Forelimb muscle (tissue), 1 donor: Measurements from ENCODE around the gene TUBB2A. TPM values are rescaled to one million over a fixed set of nuclear protein-coding genes. Genes with fewer than 3 reads are reported as not detected.
"Not testable (repeated sequence)": the region's sequence is repeated elsewhere in the genome, so short reads cannot be mapped to it uniquely, and the experiment has no call there.

Experiments
- DNase-seq: peaks from one replicate; pipeline ENCODE4 v3.0.0-alpha.2; 2013; ENCODE audit warnings: low read depth
- polyA plus RNA-seq: library from polyadenylated mRNA; unstranded; fragments of 120-200 nt; gene quantifications from one replicate; pipeline ENCODE4 v1.2.1, GENCODE V29; 2013; ENCODE audit not compliant: insufficient read length

Gene TUBB2A
- polyA plus RNA-seq, 1 donor: 75.7 TPM

GRCh38 chr6:3155416-3155815, 1.9 kb downstream of the TUBB2A start:
- DNase-seq: not testable (repeated sequence)

DNA sequence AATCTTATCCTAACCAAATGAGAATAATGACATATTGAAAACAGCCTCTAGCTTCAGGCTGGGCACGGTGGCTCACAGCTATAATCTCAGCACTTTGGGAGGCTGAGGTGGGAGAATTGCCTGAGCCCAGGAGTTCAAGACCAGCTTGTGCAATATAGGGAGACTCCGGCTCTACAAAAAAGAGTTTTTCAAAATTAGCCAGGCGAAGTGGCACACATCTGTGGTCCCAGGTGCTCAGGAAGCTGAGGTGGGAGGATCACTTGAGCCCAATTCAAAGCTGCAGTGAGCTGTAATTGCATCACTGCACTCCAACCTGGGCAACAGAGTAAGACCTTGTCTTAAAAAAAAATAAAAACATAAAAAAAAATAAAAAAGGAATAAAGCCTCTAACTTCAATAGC, 4.7 kb downstream of the TUBB2A start:
- DNase-seq: no peak

DNA sequence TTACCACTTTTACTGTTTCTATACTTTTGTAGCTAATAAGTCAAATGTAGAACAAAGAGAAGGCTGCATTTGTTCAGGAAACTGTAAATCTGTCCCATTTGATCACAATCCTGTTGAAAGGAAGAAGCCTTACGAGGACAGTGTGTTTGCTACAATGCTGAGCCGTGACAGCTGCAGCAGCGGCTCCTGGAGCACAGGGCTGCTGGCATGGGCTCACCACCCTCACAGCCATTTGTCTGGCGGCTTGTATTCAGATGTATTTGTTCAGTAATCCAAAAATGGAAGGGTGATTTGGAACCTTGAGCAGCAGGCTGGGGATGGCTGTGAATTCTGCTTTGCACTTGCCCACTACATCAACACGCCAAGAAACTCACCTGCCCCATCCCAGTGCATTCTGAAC, 5.7 kb downstream of the TUBB2A start:
- DNase-seq: no peak

DNA sequence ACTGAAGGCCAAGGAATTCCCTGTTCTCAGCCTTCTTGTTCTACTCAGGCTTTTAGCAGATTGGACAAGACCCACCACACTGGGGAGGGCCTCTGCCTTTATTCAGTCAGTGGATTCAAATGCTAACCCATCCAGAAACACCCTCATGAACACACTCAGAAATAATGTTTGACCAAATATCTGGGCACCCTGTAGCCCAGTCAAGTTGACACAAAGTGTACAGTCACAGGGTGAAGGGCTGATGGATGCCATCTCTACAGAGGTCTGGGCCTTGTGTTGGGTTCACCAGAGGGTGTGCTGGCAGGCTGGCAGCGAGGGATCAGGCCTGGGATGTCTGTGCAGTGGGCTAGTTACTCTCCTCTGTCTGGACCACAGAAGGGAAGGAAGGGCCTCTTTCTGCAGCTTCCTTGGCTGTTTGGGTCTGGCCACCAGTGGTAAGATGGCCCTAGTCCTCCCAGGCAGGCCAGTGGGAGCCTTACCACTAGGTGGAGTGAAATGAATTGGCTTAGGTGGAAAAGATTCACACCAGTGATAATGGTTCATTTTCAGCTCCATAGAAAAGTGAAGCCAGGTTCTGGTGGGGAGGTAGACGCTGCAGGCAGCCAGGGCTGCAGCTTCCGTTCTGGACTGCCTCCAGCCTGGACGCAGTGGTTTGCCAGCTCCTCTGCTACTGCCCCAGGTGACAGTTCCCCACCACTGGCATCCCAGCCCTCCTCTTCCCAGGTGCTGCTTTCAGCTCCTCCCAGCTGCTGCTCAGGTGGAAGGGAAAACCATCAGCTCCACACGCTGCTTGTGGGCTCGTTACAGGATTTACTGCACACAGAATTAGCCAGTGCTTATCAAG, 9.2 kb downstream of the TUBB2A start:
- DNase-seq: no peak

- no peak for DNase-seq
Measured at GRCh38 chr6:3144571-3144970, 12.8 kb downstream of the TUBB2A start.

DNA sequence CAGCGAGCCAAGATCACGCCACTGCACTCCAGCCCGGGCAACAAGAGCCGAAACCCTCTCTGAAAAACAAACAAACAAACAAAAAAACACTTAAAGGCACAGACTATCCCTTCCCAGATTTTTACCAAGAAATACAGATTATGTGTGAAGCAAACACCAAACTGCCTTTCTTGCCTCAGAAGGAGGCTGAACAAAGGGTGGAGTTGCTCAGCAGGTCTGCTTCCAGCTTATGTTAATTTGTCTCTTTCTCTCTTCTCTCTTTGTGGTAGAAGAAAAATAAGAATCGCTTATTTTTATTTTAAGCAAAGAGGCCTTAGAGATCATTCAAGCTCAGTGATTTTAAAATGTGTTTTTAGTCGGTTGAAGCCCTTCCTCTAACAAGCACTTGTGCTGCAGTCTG, 14.2 kb downstream of the TUBB2A start:
- no peak for DNase-seq

- no peak for DNase-seq
Measured at GRCh38 chr6:3142536-3142935, 14.8 kb downstream of the TUBB2A start.

- no peak for DNase-seq
Measured at GRCh38 chr6:3140201-3140600, 17.1 kb downstream of the TUBB2A start.

GRCh38 chr6:3139090-3139903, 18.0 kb downstream of the TUBB2A start:
- no peak for DNase-seq

GRCh38 chr6:3138341-3138740, 19.0 kb downstream of the TUBB2A start:
- DNase-seq: no peak

DNA sequence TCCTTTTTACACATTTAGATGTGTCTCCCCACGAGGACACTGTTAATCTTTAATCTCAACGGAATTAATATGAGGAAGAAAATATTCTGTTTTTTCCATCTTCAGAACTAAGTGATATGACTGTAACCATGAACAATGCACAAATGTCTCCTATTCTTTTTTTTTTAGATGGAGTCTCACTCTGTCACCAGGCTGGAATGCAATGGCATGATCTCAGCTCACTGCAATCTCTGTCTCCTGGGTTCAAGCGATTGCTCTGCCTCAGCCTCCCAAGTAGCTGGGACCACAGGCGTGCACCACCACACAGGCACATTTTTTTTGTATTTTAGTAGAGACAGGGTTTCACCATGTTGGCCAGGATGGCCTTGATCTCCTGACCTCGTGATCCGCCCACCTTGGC, 19.5 kb downstream of the TUBB2A start:
- DNase-seq: not testable (repeated sequence)

- DNase-seq: no peak
Measured at GRCh38 chr6:3137057-3137777, 20.1 kb downstream of the TUBB2A start.

GRCh38 chr6:3136292-3137011, 20.9 kb downstream of the TUBB2A start:
- DNase-seq: no peak

GRCh38 chr6:3135668-3136291, 21.6 kb downstream of the TUBB2A start:
- DNase-seq: no peak

- no peak for DNase-seq
Measured at GRCh38 chr6:3133515-3133914, 23.8 kb downstream of the TUBB2A start.

DNA sequence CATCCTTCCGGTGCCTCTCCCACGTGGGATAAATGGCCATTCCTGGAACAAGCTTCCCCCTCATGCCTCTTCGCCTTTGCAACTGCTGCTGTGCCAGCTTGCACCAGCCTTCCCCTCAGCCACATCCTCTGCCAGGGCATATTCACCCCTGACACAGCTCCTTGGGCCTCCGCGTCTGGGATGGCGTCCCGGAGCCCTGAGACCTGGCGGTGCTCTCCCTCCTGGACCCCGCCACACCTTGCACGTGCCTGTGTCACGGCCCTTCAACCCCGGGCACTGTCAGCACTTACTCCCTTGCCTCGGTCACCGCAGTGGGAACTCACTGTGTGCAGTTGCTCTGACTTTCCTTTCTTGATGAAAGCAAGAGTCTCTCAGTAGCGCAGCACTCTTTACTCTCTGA, 25.6 kb downstream of the TUBB2A start:
- no peak for DNase-seq

DNA sequence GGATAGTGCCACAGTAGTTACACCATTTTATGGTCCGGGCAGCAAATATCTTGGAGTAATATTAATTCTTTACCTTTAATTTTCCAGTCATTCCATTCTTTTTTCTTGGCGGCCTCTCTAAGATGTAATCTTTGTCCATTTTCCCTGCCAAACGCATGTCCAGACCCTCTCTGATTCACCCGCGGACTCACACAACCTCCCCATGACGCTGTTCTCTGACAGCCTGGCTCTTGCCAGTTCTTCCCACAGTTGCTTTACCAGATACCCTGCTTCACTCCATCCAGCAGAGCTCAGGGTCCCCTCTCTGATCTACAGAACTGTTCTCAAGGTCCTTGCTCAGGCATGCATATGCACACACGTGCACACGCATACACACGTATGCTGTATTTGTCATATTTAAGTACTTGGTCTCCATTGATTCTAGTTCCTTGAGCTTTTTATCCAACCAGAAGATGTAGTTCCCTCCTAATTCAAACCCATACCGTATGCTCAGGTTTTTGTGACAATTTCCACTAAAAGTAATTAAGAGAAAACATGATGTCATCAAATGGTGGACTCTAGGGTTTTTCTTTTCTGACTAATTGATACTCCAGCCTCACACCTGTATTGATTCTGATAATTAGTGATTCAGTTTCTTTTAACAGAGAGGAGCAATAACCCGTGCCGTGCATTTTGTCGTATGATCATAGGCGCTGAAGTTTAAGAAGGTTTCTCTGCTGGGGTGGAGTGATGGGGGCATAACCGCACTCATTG, 28.8 kb downstream of the TUBB2A start:
- DNase-seq: no peak

DNA sequence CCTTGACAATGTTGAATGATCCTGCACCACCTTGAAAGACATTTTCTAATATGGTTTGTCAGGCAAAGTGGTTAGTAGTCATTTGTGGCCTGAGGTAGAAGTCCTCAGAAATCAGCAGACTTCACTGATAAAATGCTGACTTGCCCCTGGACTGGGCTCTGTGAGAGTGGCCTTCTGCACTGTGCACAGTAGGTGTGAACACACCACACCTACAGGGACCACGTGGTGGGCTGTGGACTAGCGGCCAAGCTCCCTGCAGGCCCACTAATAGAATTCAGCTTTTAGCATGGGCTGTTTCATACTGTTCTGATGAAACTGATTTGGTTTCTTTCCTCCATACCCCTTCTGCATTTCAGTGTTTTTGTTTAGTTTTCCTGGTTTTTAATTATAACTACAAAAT, 31.5 kb downstream of the TUBB2A start:
- DNase-seq: no peak

DNA sequence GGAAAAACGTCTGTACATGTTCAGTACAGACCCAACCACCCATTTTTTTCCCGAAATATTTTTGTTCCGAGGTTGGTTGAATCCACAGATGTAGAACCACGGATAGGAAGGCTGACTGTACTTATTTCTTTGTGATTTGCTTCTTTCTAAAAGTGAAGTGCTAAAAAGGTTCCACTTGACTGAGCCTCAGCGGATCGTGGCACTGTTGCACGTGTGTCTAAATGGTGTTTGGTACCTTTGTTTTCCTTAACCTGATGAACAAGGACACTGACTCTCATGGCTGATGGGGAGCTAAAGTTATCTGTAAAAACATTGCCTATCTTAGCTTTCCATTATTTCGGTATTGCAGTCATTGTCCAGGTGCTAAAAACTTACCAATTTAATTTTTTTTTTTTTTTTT, 32.7 kb downstream of the TUBB2A start:
- no peak for DNase-seq

DNA sequence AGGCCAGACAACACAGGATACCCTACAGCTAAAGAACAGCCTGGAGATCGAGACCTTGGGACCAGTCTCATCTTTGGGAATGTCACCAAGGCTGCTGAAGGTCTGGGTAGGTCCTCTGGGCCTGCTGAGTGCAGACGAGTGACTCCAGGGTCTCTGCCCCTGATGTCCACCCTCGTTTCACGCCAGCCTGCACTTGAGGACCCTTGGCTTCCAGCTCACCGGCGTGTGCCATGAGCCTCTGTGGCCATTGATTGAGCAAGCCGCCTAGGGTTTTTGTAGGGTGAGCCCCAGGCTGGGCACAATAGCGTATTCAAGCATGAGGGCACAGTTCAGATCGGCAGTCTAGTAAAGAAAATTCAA, 34.5 kb downstream of the TUBB2A start:
- no peak for DNase-seq

GRCh38 chr6:3120765-3121089, 36.6 kb downstream of the TUBB2A start:
- no peak for DNase-seq
